ENCODE results near the gene NAA25. TPM values are rescaled to one million over a fixed set of nuclear protein-coding genes. Genes with fewer than 3 reads are reported as not detected.
A peak's percentile ranks its signal among the peaks of the same experiment; 100 is the strongest.

The NAA25 gene
- total RNA-seq, 6 experiments from 2014 or later = 9.7 to 11.8 (median 10.8) TPM

GRCh38 chr12:112133418-112133817, 24.8 kb upstream of the NAA25 start:
- DNase-seq (no peak), ATAC-seq (no peak)
- 93% methylated on average over 5 of the region's 5 CpGs for WGBS (ENCODE audit: insufficient coverage, low coverage, low lambda C conversion rate, missing lambda C conversion rate)
- intact Hi-C loops (cut with DNase I) = no loop called here
- H3K4me1 ChIP-seq = peaks cover 0 to 23% (median 8%) of the 10 kb centered on the region in 4 donors
- no peak overlapping the region for H3K4me3 ChIP-seq
- no peaks in the 10 kb centered on the region for H3K9me3 ChIP-seq
- no peak for TF ChIP-seq CTCF (IDR thresholded peaks at IDR 0.05)
- no peak for TF ChIP-seq POLR2A (IDR thresholded peaks at IDR 0.05)
- no peak overlapping the region for H3K27ac ChIP-seq
- peaks cover 0 to 35% (median 22%) of the 10 kb centered on the region in 4 donors for H3K36me3 ChIP-seq
- H3K27me3 ChIP-seq = no peaks in the 10 kb centered on the region

GRCh38 chr12:112131686-112132085, 23.1 kb upstream of the NAA25 start:
- H3K36me3 ChIP-seq = peaks cover 0 to 20% (median 12%) of the 10 kb centered on the region in 4 donors
- no peak for TF ChIP-seq CTCF (IDR thresholded peaks at IDR 0.05)
- TF ChIP-seq POLR2A (IDR thresholded peaks at IDR 0.05) = no peak
- ATAC-seq = no peak
- no peak for DNase-seq
- no peaks in the 10 kb centered on the region for H3K27me3 ChIP-seq
- H3K4me3 ChIP-seq = no peak overlapping the region
- H3K4me1 ChIP-seq = peaks cover 0 to 28% (median 13%) of the 10 kb centered on the region in 4 donors
- WGBS (ENCODE audit: insufficient coverage, low coverage, low lambda C conversion rate, missing lambda C conversion rate) = 64% methylated on average over 1 of the region's 1 CpG
- no peak overlapping the region for H3K27ac ChIP-seq
- intact Hi-C loops (cut with DNase I) = no loop called here
- no peaks in the 10 kb centered on the region for H3K9me3 ChIP-seq

DNA sequence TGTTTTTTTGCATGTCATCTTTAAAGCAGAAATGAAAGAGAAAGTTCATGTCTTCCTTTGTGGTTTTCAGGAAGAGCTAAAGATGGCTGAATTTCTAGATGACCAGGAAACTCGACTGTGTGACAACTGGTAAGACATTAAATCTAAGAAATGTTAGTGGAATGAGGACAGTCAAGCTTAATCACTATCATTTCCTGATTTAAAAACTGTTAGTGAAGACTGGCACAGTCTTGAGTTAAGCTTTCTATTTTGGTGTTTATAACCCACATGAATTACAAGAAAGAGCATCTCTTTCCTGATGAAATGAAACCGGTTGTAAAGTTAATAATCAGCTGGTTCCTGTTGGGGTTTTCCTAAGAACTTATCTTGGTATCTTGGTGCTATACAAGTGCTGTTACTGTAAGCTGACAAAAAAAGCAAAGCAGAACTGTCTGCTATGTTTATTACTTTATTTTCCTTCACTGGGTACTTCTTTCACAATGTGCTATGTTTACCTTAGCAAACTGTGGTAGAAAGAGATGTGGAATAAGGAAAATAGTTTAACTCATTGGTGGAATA, 21.9 kb upstream of the NAA25 start:
- peak overlapping the region in 2 of 3 donors; percentile 6 to 13 for H3K4me3 ChIP-seq
- peak overlapping the region; percentile 45 to 78 (median 52) for H3K27ac ChIP-seq
- peaks cover 0 to 34% (median 16%) of the 10 kb centered on the region in 4 donors for H3K4me1 ChIP-seq
- no peak for DNase-seq
- peaks cover 0 to 9% (median 7%) of the 10 kb centered on the region in 4 donors for H3K36me3 ChIP-seq
- 9% methylated on average over 2 of the region's 2 CpGs for WGBS (ENCODE audit: insufficient coverage, low coverage, low lambda C conversion rate, missing lambda C conversion rate)
- peak; percentile 39 to 56 (median 52) for ATAC-seq
- intact Hi-C loops (cut with DNase I) = no loop called here
- H3K27me3 ChIP-seq = no peaks in the 10 kb centered on the region
- TF ChIP-seq POLR2A (IDR thresholded peaks at IDR 0.05) (no peak), CTCF (IDR thresholded peaks at IDR 0.05) (no peak)
- no peaks in the 10 kb centered on the region for H3K9me3 ChIP-seq

- Histone ChIP-seq H3K9me3 (no peaks in the 10 kb centered on the region), H3K4me1 (peaks cover 0 to 40% (median 16%) of the 10 kb centered on the region in 4 donors), H3K36me3 (no peaks in the 10 kb centered on the region), H3K27ac (no peak overlapping the region), H3K27me3 (no peaks in the 10 kb centered on the region), H3K4me3 (no peak overlapping the region)
- ATAC-seq (no peak), DNase-seq (no peak)
- 48% methylated on average over 5 of the region's 7 CpGs for WGBS (ENCODE audit: insufficient coverage, low coverage, low lambda C conversion rate, missing lambda C conversion rate)
- intact Hi-C loops (cut with DNase I) = no loop called here
- TF ChIP-seq CTCF (IDR thresholded peaks at IDR 0.05) (no peak), POLR2A (IDR thresholded peaks at IDR 0.05) (no peak)
Measured at GRCh38 chr12:112126911-112127310, 18.3 kb upstream of the NAA25 start.

Data from right lobe of liver (tissue), 6 donors.